Tibial artery (tissue), 4 donors: ENCODE data around the gene FAM187B.
A peak's percentile ranks its signal among the peaks of the same experiment; 100 is the strongest.
"Not testable (repeated sequence)": the region's sequence is repeated elsewhere in the genome, so short reads cannot be mapped to it uniquely, and the experiment has no call there.

Experiments used
- DNase-seq, 2 donors: peaks; one replicate each; pipeline ENCODE4 v3.0.0-alpha.2; 2019
- H3K27ac ChIP-seq, 2 donors: fragments of 200-600 bp; sonication (generic) in 1 of 2; 1 replicate in 1 of 2; 2 replicates in 1 of 2; pipeline ENCODE4 v1.5.1; 2018 to 2019; ENCODE audit warnings: mild to moderate bottlenecking in 1 of 2
- H3K27me3 ChIP-seq, 2 donors: fragments of 200-600 bp; sonication (generic) in 1 of 2; one replicate each; pipeline versions ENCODE4 v1.5.1 to v1.6.0; 2016 to 2019
- H3K36me3 ChIP-seq, 3 donors: fragments of 200-600 bp; sonication (generic) in 2 of 3; one replicate each; pipeline ENCODE4 v1.5.1; 2016 to 2019; ENCODE audit warnings: mild to moderate bottlenecking in 2 of 3
- H3K4me1 ChIP-seq, 4 donors: fragments of 200-600 bp; sonication (generic) in 2 of 4; 1 replicate in 3 of 4; 2 replicates in 1 of 4; pipeline ENCODE4 v1.5.1; 2016 to 2019
- H3K4me3 ChIP-seq, 2 donors: fragments of 200-600 bp; sonication (generic) in 1 of 2; 1 replicate in 1 of 2; 2 replicates in 1 of 2; pipeline ENCODE4 v1.5.1; 2018 to 2019; ENCODE audit warnings: mild to moderate bottlenecking in 2 of 2
- H3K9me3 ChIP-seq, 3 donors: fragments of 200-600 bp; sonication (generic) in 1 of 3; one replicate each; pipeline ENCODE4 v1.5.1; 2016 to 2019
- CTCF ChIP-seq, 2 experiments: fragments of 200-600 bp in 1 of 2; fragments of 450-650 bp in 1 of 2; IDR thresholded peaks; one replicate each; pipeline ENCODE4 v1.5.1; 2017 to 2019; ENCODE audit warnings: antibody characterized with exemption in 2 of 2, mild to moderate bottlenecking in 1 of 2, moderate library complexity in 1 of 2
- intact Hi-C: fragments of 100-400 bp; cut with DNase I; formaldehyde crosslinking; loops from one replicate; pipeline ENCODE4 v1.15.0; 2023; ENCODE audit warnings: low total_unique reads

Gene FAM187B

GRCh38 chr19:35247526-35248309 lies 19.2 kb upstream of the FAM187B start:
- Histone ChIP-seq H3K4me3 (peak overlapping the region; percentile 42 to 52), H3K27ac (peak overlapping the region; percentile 25 to 42), H3K36me3 (no peaks in the 10 kb centered on the region), H3K4me1 (peaks cover 0 to 22% (median 15%) of the 10 kb centered on the region in 4 donors), H3K9me3 (no peaks in the 10 kb centered on the region), H3K27me3 (peaks cover 0 to 37% of the 10 kb centered on the region in 2 donors)
- peak in 1 of 2 experiments; percentile 24 for TF ChIP-seq CTCF (IDR thresholded peaks at IDR 0.05)
- DNase-seq, result peak in 1 of 2 donors; percentile 66
- intact Hi-C loops, result no loop called here

DNA sequence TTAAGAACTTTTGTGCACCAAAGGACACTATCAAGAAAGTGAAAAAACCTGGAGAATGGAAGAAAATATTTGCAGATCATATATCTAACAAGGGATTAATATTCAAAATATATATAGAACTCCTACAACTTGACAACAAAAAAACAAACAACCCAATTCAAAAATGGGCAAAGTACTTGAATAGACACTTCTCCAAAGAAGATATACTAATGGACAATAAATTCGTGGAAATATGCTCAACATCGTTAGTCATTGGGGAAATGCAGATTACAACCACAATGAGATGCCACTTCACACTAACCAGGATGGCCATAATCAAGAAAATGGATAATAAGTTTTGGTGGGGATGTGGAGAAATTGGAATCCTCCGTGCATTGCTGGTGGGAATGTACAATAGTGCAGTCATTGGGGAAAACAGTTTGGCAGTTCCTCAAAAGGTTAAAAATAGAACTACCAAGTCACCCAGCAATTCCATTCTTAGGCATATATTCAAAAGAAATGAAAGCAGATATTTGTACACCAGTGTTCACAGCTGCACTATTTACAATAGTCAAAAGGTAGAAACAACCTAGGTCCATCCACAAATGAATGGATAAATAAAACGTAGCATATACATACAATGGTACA lies 18.0 kb upstream of the FAM187B start:
- peaks cover 0 to 37% of the 10 kb centered on the region in 2 donors for H3K27me3 ChIP-seq
- no peak for DNase-seq
- H3K36me3 ChIP-seq, result no peaks in the 10 kb centered on the region
- intact Hi-C loops, result no loop called here
- H3K4me1 ChIP-seq, result peaks cover 0 to 22% (median 15%) of the 10 kb centered on the region in 4 donors
- no peak overlapping the region for H3K27ac ChIP-seq
- H3K9me3 ChIP-seq, result peaks cover 0 to under 1% (median 0%) of the 10 kb centered on the region in 3 donors
- no peak for TF ChIP-seq CTCF (IDR thresholded peaks at IDR 0.05)
- H3K4me3 ChIP-seq, result no peak overlapping the region

- H3K27me3 ChIP-seq, result peaks cover 0 to 23% of the 10 kb centered on the region in 2 donors
- no peaks in the 10 kb centered on the region for H3K4me1 ChIP-seq
- DNase-seq, result no peak
- H3K27ac ChIP-seq, result no peak overlapping the region
- H3K36me3 ChIP-seq, result no peaks in the 10 kb centered on the region
- peaks cover 0 to 5% (median 0%) of the 10 kb centered on the region in 3 donors for H3K9me3 ChIP-seq
- intact Hi-C loops, result loop anchor here (2.0 kb wide), 1 partner anchor 79 kb away; no protein-coding TSS in a partner anchor
- no peak for TF ChIP-seq CTCF (IDR thresholded peaks at IDR 0.05)
- H3K4me3 ChIP-seq, result no peak overlapping the region
These were observed 12.9 kb upstream of the FAM187B start for GRCh38 chr19:35241417-35241816.

- no peak for DNase-seq
- Histone ChIP-seq H3K27me3 (peaks cover 0 to 20% of the 10 kb centered on the region in 2 donors), H3K27ac (no peak overlapping the region), H3K4me1 (no peaks in the 10 kb centered on the region), H3K4me3 (no peak overlapping the region), H3K9me3 (peaks cover 0 to 5% (median 0%) of the 10 kb centered on the region in 3 donors), H3K36me3 (no peaks in the 10 kb centered on the region)
- intact Hi-C loops, result loop anchor here (2.0 kb wide), 1 partner anchor 78 kb away; no protein-coding TSS in a partner anchor
- no peak for TF ChIP-seq CTCF (IDR thresholded peaks at IDR 0.05)
These were observed 11.8 kb upstream of the FAM187B start for GRCh38 chr19:35240327-35240726.

- H3K27ac ChIP-seq, H3K36me3 ChIP-seq: not testable (repeated sequence)
These were observed 11.1 kb upstream of the FAM187B start for GRCh38 chr19:35239597-35239996.

More at GRCh38 chr19:35239597-35239996, 11.1 kb upstream of the FAM187B start:
- H3K27me3 ChIP-seq, result peaks cover 0 to 20% of the 10 kb centered on the region in 2 donors
- H3K4me3 ChIP-seq, DNase-seq, intact Hi-C loops, H3K4me1 ChIP-seq, H3K9me3 ChIP-seq: not testable (repeated sequence)
